ENCODE data around the gene NAA20. TPM values are rescaled to one million over a fixed set of nuclear protein-coding genes. Genes with fewer than 3 reads are reported as not detected.

NAA20 gene
- total and polyA plus RNA-seq, 2 of the 13 experiments (the other 11 are each of a cell fraction or from before 2014, with no cell fraction given) = 81.9 to 82.8 TPM

- TF ChIP-seq, protein P1, sequence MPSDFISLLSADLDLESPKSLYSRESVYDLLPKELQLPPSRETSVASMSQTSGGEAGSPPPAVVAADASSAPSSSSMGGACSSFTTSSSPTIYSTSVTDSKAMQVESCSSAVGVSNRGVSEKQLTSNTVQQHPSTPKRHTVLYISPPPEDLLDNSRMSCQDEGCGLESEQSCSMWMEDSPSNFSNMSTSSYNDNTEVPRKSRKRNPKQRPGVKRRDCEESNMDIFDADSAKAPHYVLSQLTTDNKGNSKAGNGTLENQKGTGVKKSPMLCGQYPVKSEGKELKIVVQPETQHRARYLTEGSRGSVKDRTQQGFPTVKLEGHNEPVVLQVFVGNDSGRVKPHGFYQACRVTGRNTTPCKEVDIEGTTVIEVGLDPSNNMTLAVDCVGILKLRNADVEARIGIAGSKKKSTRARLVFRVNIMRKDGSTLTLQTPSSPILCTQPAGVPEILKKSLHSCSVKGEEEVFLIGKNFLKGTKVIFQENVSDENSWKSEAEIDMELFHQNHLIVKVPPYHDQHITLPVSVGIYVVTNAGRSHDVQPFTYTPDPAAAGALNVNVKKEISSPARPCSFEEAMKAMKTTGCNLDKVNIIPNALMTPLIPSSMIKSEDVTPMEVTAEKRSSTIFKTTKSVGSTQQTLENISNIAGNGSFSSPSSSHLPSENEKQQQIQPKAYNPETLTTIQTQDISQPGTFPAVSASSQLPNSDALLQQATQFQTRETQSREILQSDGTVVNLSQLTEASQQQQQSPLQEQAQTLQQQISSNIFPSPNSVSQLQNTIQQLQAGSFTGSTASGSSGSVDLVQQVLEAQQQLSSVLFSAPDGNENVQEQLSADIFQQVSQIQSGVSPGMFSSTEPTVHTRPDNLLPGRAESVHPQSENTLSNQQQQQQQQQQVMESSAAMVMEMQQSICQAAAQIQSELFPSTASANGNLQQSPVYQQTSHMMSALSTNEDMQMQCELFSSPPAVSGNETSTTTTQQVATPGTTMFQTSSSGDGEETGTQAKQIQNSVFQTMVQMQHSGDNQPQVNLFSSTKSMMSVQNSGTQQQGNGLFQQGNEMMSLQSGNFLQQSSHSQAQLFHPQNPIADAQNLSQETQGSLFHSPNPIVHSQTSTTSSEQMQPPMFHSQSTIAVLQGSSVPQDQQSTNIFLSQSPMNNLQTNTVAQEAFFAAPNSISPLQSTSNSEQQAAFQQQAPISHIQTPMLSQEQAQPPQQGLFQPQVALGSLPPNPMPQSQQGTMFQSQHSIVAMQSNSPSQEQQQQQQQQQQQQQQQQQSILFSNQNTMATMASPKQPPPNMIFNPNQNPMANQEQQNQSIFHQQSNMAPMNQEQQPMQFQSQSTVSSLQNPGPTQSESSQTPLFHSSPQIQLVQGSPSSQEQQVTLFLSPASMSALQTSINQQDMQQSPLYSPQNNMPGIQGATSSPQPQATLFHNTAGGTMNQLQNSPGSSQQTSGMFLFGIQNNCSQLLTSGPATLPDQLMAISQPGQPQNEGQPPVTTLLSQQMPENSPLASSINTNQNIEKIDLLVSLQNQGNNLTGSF (CRISPR knock-in tag; IDR thresholded peaks at IDR 0.05) = peak; percentile 95; the same call in 1 of the 2 replicates
- TF ChIP-seq PAXIP1 (CRISPR knock-in tag; conservative IDR thresholded peaks at IDR 0.05) (peak; percentile 81), ZNF790 (CRISPR knock-in tag; IDR thresholded peaks at IDR 0.05; ENCODE audit: borderline replicate concordance) (0 out of 2 replicates have a peak, but pooled peaks have one; percentile 84), ZNF180 (CRISPR knock-in tag; IDR thresholded peaks at IDR 0.05; ENCODE audit: borderline replicate concordance, low read depth) (peak; percentile 100; the same call in 1 of the 2 replicates), MBD4 (IDR thresholded peaks at IDR 0.05; ENCODE audit: borderline replicate concordance, low read length) (no peak)
These were observed 35.2 kb downstream of the NAA20 start, which contains the start of the genes CFAP61 and CRNKL1 (continued) for GRCh38 chr20:20052074-20052970.
